Measurements from ENCODE around the gene P4HA2.
A peak's percentile ranks its signal among the peaks of the same experiment; 100 is the strongest.
"Not testable (repeated sequence)": the region's sequence is repeated elsewhere in the genome, so short reads cannot be mapped to it uniquely, and the experiment has no call there.

The P4HA2 gene

GRCh38 chr5:132195727-132196126 lies 31.9 kb downstream of the P4HA2 start:
- DNase-seq = no peak

GRCh38 chr5:132193165-132193694 lies 34.4 kb downstream of the P4HA2 start:
- no peak for DNase-seq

- DNase-seq = peak; percentile 89
These were observed 37.4 kb downstream of the P4HA2 start for GRCh38 chr5:132190161-132190817.

- no peak for DNase-seq
These were observed 43.1 kb downstream of the P4HA2 start for GRCh38 chr5:132184588-132184987.

GRCh38 chr5:132183723-132184122 lies 43.9 kb downstream of the P4HA2 start:
- no peak for DNase-seq

- DNase-seq = no peak
These were observed 45.2 kb downstream of the P4HA2 start for GRCh38 chr5:132182359-132183040.

GRCh38 chr5:132181011-132181629 lies 46.5 kb downstream of the P4HA2 start:
- no peak for DNase-seq

GRCh38 chr5:132180134-132180745 lies 47.4 kb downstream of the P4HA2 start:
- DNase-seq = peak; percentile 22

- DNase-seq = no peak
These were observed 48.2 kb downstream of the P4HA2 start for GRCh38 chr5:132179405-132179804.

- no peak for DNase-seq
These were observed 49.9 kb downstream of the P4HA2 start for GRCh38 chr5:132177691-132178149.

- peak; percentile 7 for DNase-seq
These were observed 50.7 kb downstream of the P4HA2 start for GRCh38 chr5:132176987-132177386.

- DNase-seq = no peak
These were observed 51.1 kb downstream of the P4HA2 start for GRCh38 chr5:132176521-132176945.

- no peak for DNase-seq
These were observed 64.7 kb downstream of the P4HA2 start for GRCh38 chr5:132162945-132163344.

DNA sequence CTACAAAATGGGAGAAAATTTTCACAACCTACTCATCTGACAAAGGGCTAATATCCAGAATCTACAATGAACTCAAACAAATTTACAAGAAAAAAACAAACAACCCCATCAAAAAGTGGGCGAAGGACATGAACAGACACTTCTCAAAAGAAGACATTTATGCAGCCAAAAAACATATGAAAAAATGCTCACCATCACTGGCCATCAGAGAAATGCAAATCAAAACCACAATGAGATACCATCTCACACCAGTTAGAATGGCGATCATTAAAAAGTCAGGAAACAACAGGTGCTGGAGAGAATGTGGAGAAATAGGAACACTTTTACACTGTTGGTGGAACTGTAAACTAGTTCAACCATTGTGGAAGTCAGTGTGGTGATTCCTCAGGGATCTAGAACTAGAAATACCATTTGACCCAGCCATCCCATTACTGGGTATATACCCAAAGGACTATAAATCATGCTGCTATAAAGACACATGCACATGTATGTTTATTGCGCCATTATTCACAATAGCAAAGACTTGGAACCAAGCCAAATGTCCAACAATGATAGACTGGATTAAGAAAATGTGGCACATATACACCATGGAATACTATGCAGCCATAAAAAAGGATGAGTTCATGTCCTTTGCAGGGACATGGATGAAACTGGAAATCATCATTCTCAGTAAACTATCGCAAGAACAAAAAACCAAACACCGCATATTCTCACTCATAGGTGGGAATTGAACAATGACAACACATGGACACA lies 65.9 kb downstream of the P4HA2 start:
- not testable (repeated sequence) for DNase-seq

- DNase-seq = no peak
These were observed 71.2 kb downstream of the P4HA2 start for GRCh38 chr5:132156413-132156812.

DNA sequence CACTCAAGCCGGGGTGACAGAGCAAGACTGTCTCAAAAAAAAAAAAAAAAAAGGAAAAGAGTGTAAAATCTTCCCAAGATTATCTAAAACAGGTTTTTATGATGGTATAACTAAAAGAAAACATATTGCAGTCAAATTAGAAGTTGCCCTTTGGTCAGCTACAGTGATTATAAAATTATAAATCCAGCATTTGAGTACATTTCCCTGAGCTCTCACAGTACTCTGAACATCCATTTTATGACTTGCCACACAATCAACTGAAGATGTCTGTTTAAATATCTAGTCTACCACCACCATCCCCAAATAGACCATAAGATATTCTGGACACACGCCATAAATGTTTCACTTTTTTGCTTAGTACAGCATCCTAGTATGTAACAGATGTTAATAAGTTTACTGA lies 77.1 kb downstream of the P4HA2 start:
- no peak for DNase-seq

- no peak for DNase-seq
These were observed 80.0 kb downstream of the P4HA2 start for GRCh38 chr5:132147663-132148062.

DNA sequence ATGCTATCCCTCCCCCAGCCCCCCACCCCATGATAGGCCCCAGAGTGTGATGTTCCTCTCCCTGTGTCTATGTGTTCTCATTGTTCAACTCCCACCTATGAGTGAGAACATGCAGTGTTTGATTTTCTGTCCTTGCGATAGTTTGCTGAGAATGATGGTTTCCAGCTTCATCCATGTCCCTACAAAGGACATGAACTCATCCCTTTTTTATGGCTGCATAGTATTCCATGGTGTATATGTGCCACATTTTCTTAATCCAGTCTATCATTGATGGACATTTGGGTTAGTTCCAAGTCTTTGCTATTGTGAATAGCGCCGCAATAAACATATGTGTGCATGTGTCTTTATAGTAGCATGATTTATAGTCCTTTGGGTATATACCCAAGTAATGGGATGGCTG lies 82.3 kb downstream of the P4HA2 start:
- not testable (repeated sequence) for DNase-seq

DNA sequence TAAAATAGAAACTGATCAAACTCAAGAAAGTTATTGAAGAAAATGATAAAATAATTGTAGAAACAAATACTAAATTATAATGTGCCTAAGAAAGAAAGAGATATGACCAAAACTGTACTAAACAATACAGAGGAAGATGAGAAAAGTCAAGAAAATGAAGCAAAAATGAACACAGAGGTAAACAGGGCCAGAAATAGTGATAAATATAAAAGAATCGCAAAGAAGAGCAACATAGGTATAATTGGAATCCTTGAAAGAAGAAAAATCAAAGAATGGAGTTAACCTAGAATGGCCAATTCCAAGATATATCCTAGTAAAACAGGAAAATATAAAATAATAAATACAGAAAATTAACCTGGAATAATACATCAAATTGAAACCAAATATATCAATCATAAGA lies 84.5 kb downstream of the P4HA2 start:
- no peak for DNase-seq

- no peak for DNase-seq
These were observed 85.2 kb downstream of the P4HA2 start for GRCh38 chr5:132142459-132142858.
